AG08396 (cell line): ENCODE measurements around the gene CHEK1.
"Not testable (repeated sequence)": the region's sequence is repeated elsewhere in the genome, so short reads cannot be mapped to it uniquely, and the experiment has no call there.

Source experiments
- DNase-seq: peaks from one replicate; pipeline ENCODE4 v3.0.0; 2012; ENCODE audit warnings: low spot score, mixed read lengths

The CHEK1 gene

GRCh38 chr11:125701018-125701610 lies 76.2 kb downstream of the CHEK1 start:
- no peak for DNase-seq

GRCh38 chr11:125701858-125702621 lies 77.1 kb downstream of the CHEK1 start:
- no peak for DNase-seq

- not testable (repeated sequence) for DNase-seq
Measured at GRCh38 chr11:125704686-125705085, 79.7 kb downstream of the CHEK1 start.

GRCh38 chr11:125720781-125721180 lies 95.8 kb downstream of the CHEK1 start:
- DNase-seq = no peak

- DNase-seq = no peak
Measured at GRCh38 chr11:125724125-125724524, 99.2 kb downstream of the CHEK1 start.
